HCT116 (cell line): ENCODE results near the gene ERN1. TPM values are rescaled to one million over a fixed set of nuclear protein-coding genes. Genes with fewer than 3 reads are reported as not detected.
A peak's percentile ranks its signal among the peaks of the same experiment; 100 is the strongest.

ENCODE experiments used
- ATAC-seq: fragments of 200-7000 bp; cut with Tn5 transposase; 2 replicates; pipeline ENCODE4 v1.9.1; 2020; ENCODE audit warnings: mild to moderate bottlenecking, moderate library complexity
- BruUV-seq: library from RNA; stranded (reverse); fragments of 400-500 nt; replicated peaks from 2 replicates; lab custom pipeline; 2021; lab: Mats Ljungman, UMichigan
- CTCF ChIA-PET: fragments of 300-600 bp; sonication (Branson Sonifier 250); formaldehyde crosslinking; loops from one replicate; lab custom pipeline; 2021; ENCODE audit warnings: antibody characterized with exemption; lab: Charles Lee
- POLR2A ChIA-PET: fragments of 300-600, 350-600 bp; sonication (Branson Sonifier 250); formaldehyde crosslinking; loops from one replicate; lab custom pipeline; 2021; ENCODE audit warnings: antibody characterized with exemption; lab: Charles Lee
- RAD21 ChIA-PET, 2 experiments: fragments of 300-600 bp; sonication (Branson Sonifier 250); formaldehyde crosslinking; loops; one replicate each; lab custom pipeline; 2023; ENCODE audit warnings: low total read pairs in 2 of 2; ENCODE audit not compliant: uncharacterized antibody in 2 of 2, unreplicated experiment in 2 of 2, low non-redundant PET in 1 of 2; lab: Charles Lee
- DNase-seq: peaks from one replicate; pipeline ENCODE4 v3.0.0-alpha.2; 2010; ENCODE audit warnings: low read depth, low spot score
- H2AFZ ChIP-seq: fragments of 200-600 bp; shearing (Covaris generic), sonication (generic); 2 replicates; pipeline ENCODE4 v1.6.1; 2017; ENCODE audit warnings: low read depth, mixed run types, mixed read lengths, antibody characterized with exemption, low read length; ENCODE audit not compliant: poor library complexity, severe bottlenecking
- H3K27ac ChIP-seq: 2 replicates; pipeline ENCODE4 v1.5.1; 2012; ENCODE audit warnings: low read depth, low read length
- H3K27me3 ChIP-seq: fragments of 200-600 bp; sonication (generic); 2 replicates; pipeline ENCODE4 v1.6.1; 2016; ENCODE audit warnings: mixed run types, low read length, mixed read lengths; ENCODE audit not compliant: insufficient read depth
- H3K36me3 ChIP-seq, 2 experiments: fragments of 200-500 bp in 1 of 2; fragments of 200-600 bp in 1 of 2; sonication (Bioruptor generic) in 1 of 2; sonication (generic) in 1 of 2; 2 replicates each; pipeline versions ENCODE4 v1.5.1 to v1.6.1; 2014 to 2016; ENCODE audit warnings: low read length in 2 of 2, inconsistent platforms in 1 of 2, mixed read lengths in 1 of 2, mixed run types in 1 of 2; ENCODE audit not compliant: insufficient read depth in 2 of 2, control insufficient read depth in 1 of 2
- H3K4me1 ChIP-seq, 2 experiments: fragments of 200-600 bp in 1 of 2; sonication (generic) in 1 of 2; 2 replicates each; pipeline versions ENCODE4 v1.5.1 to v1.6.1; 2012 to 2017; ENCODE audit warnings: low read length in 2 of 2, inconsistent platforms in 1 of 2, mild to moderate bottlenecking in 1 of 2, mixed read lengths in 1 of 2, mixed run types in 1 of 2, moderate library complexity in 1 of 2; ENCODE audit not compliant: insufficient read depth in 2 of 2, control insufficient read depth in 1 of 2
- H3K4me2 ChIP-seq: fragments of 200-600 bp; sonication (generic); 2 replicates; pipeline ENCODE4 v1.6.1; 2017; ENCODE audit warnings: mixed run types, low read length, mixed read lengths
- H3K4me3 ChIP-seq, 2 experiments: fragments of 200-600 bp in 1 of 2; sonication (generic) in 1 of 2; replicated peaks in 1 of 2; 2 replicates each; pipeline ENCODE4 v1.5.1; 2011 to 2016; ENCODE audit warnings: low read length in 2 of 2, control low read depth in 1 of 2, low read depth in 1 of 2, mild to moderate bottlenecking in 1 of 2, mixed read lengths in 1 of 2, mixed run types in 1 of 2
- H3K79me2 ChIP-seq: fragments of 200-600 bp; sonication (generic); 2 replicates; pipeline ENCODE4 v1.6.1; 2017; ENCODE audit warnings: mild to moderate bottlenecking, mixed run types, low read length, moderate library complexity, mixed read lengths; ENCODE audit not compliant: insufficient read depth
- H3K9ac ChIP-seq: fragments of 200-600 bp; sonication (generic); 2 replicates; pipeline ENCODE4 v1.6.1; 2016; ENCODE audit warnings: low read length, mixed read lengths
- H3K9me2 ChIP-seq: fragments of 200-600 bp; sonication (generic), shearing (Covaris generic); 2 replicates; pipeline ENCODE4 v1.6.1; 2017; ENCODE audit warnings: mixed run types, mild to moderate bottlenecking, moderate library complexity; ENCODE audit not compliant: insufficient read depth
- H3K9me3 ChIP-seq, 2 experiments: fragments of 200-500 bp in 1 of 2; fragments of 200-600 bp in 1 of 2; sonication (Bioruptor generic) in 1 of 2; sonication (generic) in 1 of 2; 2 replicates each; pipeline ENCODE4 v1.6.1; 2014 to 2017; ENCODE audit warnings: low read length in 2 of 2, mixed read lengths in 2 of 2, inconsistent platforms in 1 of 2, low read depth in 1 of 2, mild to moderate bottlenecking in 1 of 2, mixed run types in 1 of 2, moderate library complexity in 1 of 2; ENCODE audit not compliant: control insufficient read depth in 1 of 2, insufficient read depth in 1 of 2
- H4K20me1 ChIP-seq: fragments of 200-600 bp; sonication (generic), shearing (Covaris generic); 2 replicates; pipeline ENCODE4 v1.6.1; 2017; ENCODE audit warnings: mixed run types, mild to moderate bottlenecking, moderate library complexity; ENCODE audit not compliant: insufficient read depth
- CBX3 ChIP-seq: IDR thresholded peaks from 2 replicates; pipeline ENCODE4 v1.6.1; 2012; ENCODE audit warnings: low read depth
- CEBPB ChIP-seq: IDR thresholded peaks from 2 replicates; pipeline ENCODE4 v1.6.1; 2012; ENCODE audit warnings: low read depth
- EGR1 ChIP-seq: IDR thresholded peaks from 2 replicates; pipeline ENCODE4 v1.6.1; 2012; ENCODE audit warnings: low read depth
- ELF1 ChIP-seq: IDR thresholded peaks from 2 replicates; pipeline ENCODE4 v1.6.1; 2012; ENCODE audit warnings: low read depth, borderline replicate concordance
- EZH2 ChIP-seq: fragments of 200-600 bp; sonication (generic); IDR thresholded peaks from 2 replicates; pipeline ENCODE4 v1.6.1; 2017; ENCODE audit warnings: antibody characterized with exemption, mixed run types
- EZH2phosphoT487 ChIP-seq: fragments of 200-600 bp; IDR thresholded peaks from 2 replicates; pipeline ENCODE4 v1.6.1; 2018; ENCODE audit warnings: antibody characterized with exemption, borderline replicate concordance
- FOSL1 ChIP-seq: IDR thresholded peaks from 2 replicates; pipeline ENCODE4 v1.6.1; 2012; ENCODE audit warnings: low read depth
- JUND ChIP-seq: IDR thresholded peaks from 2 replicates; pipeline ENCODE4 v1.6.1; 2012
- POLR2A ChIP-seq: IDR thresholded peaks from 2 replicates; pipeline ENCODE4 v1.7.0; 2011; ENCODE audit warnings: borderline replicate concordance; ENCODE audit not compliant: insufficient read depth, insufficient read length; ENCODE audit errors: extremely low read depth
- POLR2AphosphoS5 ChIP-seq: IDR thresholded peaks from 2 replicates; pipeline ENCODE4 v1.6.1; 2011; ENCODE audit warnings: mild to moderate bottlenecking, low read depth, low read length, moderate library complexity
- RAD21 ChIP-seq: IDR thresholded peaks from 2 replicates; pipeline ENCODE4 v1.6.1; 2012; ENCODE audit warnings: low read depth, mild to moderate bottlenecking
- SIN3A ChIP-seq: IDR thresholded peaks from 2 replicates; pipeline ENCODE4 v1.6.1; 2012; ENCODE audit warnings: low read depth
- SP1 ChIP-seq: IDR thresholded peaks from 2 replicates; pipeline ENCODE4 v1.6.1; 2012; ENCODE audit warnings: low read depth
- SRF ChIP-seq: IDR thresholded peaks from 2 replicates; pipeline ENCODE4 v1.6.1; 2012; ENCODE audit warnings: low read depth
- TCF7L2 ChIP-seq: IDR thresholded peaks from 2 replicates; pipeline ENCODE4 v1.7.0; 2011; ENCODE audit warnings: borderline replicate concordance, inconsistent platforms; ENCODE audit not compliant: insufficient read depth, insufficient read length; ENCODE audit errors: extremely low read depth
- ZFX ChIP-seq: fragments of 450-650 bp; IDR thresholded peaks from 2 replicates; pipeline ENCODE4 v1.6.1; 2017
- ZNF274 ChIP-seq: fragments of 200-500 bp; sonication (Bioruptor generic); IDR thresholded peaks from 2 replicates; pipeline ENCODE4 v1.6.1; 2014; ENCODE audit warnings: mild to moderate bottlenecking, low read depth, low read length, inconsistent platforms
- intact Hi-C: fragments of 100-400 bp; cut with micrococcal nuclease; formaldehyde crosslinking; loops from 2 replicates; pipeline ENCODE4 v1.10.0; 2022
- total RNA-seq: library from RNA; stranded (reverse); gene quantifications from one replicate; pipeline ENCODE4 v1.2.1, GENCODE V29; 2021; ENCODE audit not compliant: unreplicated experiment
- TF ChIP-seq, protein P1 (sequence below): IDR thresholded peaks from 2 replicates; pipeline ENCODE4 v1.6.1; 2012; ENCODE audit warnings: low read depth
- TF ChIP-seq, protein P2 (sequence below), 3 experiments: fragments of 200-600 bp in 1 of 3; sonication (generic) in 1 of 3; IDR thresholded peaks in 2 of 3; conservative IDR thresholded peaks in 1 of 3; 2 replicates each; pipeline ENCODE4 v1.5.1; 2012 to 2017; ENCODE audit warnings: low read depth in 2 of 3, low read length in 2 of 3, antibody characterized with exemption in 1 of 3, borderline replicate concordance in 1 of 3, control low read depth in 1 of 3, mild to moderate bottlenecking in 1 of 3, mixed read lengths in 1 of 3, mixed run types in 1 of 3, moderate library complexity in 1 of 3; ENCODE audit not compliant: insufficient read depth in 1 of 3
- TF ChIP-seq, protein P3 (sequence below): IDR thresholded peaks from 2 replicates; pipeline ENCODE4 v1.6.1; 2012
- TF ChIP-seq, protein P4 (sequence below): IDR thresholded peaks from 2 replicates; pipeline ENCODE4 v1.6.1; 2012

The ERN1 gene
- total RNA-seq, 1 experiment from 2014 or later: 28.2 TPM

DNA sequence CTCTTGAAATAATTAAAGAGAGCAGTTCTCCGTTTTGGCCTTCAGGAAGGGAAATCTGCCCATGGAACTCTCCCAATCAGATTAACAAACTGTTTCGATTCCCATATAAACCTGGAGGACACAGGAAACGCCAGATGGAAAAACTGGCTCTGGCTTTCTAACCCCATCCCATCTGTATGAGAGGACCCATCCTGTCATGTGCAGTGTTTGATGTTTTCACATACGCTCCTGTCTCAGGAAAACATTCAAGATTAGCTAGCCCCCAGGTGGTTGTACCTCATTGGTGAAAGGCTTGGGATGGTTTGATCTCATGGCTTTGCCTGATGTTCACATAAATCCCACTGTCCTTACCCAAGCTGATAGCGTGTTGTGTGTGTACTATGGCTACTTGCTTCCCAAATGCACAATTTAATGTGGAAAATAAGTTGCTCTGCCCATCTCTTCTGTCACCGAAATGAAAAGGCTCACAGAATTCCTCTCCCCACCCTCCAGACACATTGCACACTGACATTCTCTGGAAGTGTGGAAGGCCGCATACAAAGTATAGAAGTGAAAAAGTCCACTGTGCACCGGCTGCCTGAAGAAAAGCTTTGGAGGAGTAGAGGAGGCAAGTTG lies 18.2 kb upstream of the ERN1 start:
- peak overlapping the region; percentile 96 for H3K9ac ChIP-seq
- peaks cover 0 to 21% of the 10 kb centered on the region in 2 experiments; a peak in 2 of 4 replicates for H3K36me3 ChIP-seq
- no peaks in the 10 kb centered on the region for H3K27me3 ChIP-seq
- DNase-seq (no peak), ATAC-seq (no peak)
- BruUV-seq: no TSS peak
- intact Hi-C loops: loop anchor here (1.0 to 10.0 kb wide), 4 partner anchors 114 to 347 kb away; partner anchors contain the start of genes POLG2 and TEX2
- ChIA-PET POLR2A (interaction anchor here (0.8 to 4.8 kb wide), 6 partner anchors 19 to 134 kb away, joined by 3 to 27 read pairs (median 6); no protein-coding TSS in a partner anchor), CTCF (interaction anchor here (1.0 to 3.0 kb wide), 7 partner anchors 14 to 272 kb away, joined by 3 to 26 read pairs (median 6); partner anchors contain the start of genes GH1 and TEX2), RAD21 (interaction anchor here (0.9 to 1.6 kb wide), 2 partner anchors 134 kb away, joined by 3 to 6 read pairs; no protein-coding TSS in a partner anchor)
- peak overlapping the region; percentile 89; the same call in 1 of the 2 replicates for H3K4me2 ChIP-seq
- no peaks in the 10 kb centered on the region for H3K9me3 ChIP-seq
- no peaks in the 10 kb centered on the region for H4K20me1 ChIP-seq
- no peak overlapping the region for H2AFZ ChIP-seq
- H3K4me1 ChIP-seq: peaks cover 6 to 29% of the 10 kb centered on the region in 2 experiments; a peak in 3 of 4 replicates
- peak overlapping the region in 1 of 2 experiments; percentile 88; a peak in 1 of 4 replicates for H3K4me3 ChIP-seq
- H3K9me2 ChIP-seq: no peaks in the 10 kb centered on the region
- H3K79me2 ChIP-seq: peaks cover 12% of the 10 kb centered on the region; the same call in 1 of the 2 replicates
- H3K27ac ChIP-seq: peak overlapping the region; percentile 95
- TF ChIP-seq SRF (peak; percentile 20), POLR2A (peak; percentile 94), TCF7L2 (peak; percentile 20), RAD21 (no peak), JUND (peak; percentile 50), ELF1 (no peak; the same call in 1 of the 2 replicates), SIN3A (peak; percentile 31; the same call in 1 of the 2 replicates), CEBPB (no peak; the same call in 1 of the 2 replicates), POLR2AphosphoS5 (peak; percentile 67), ZFX (no peak), EGR1 (0 out of 2 replicates have a peak, but pooled peaks have one; percentile 23), SP1 (peak; percentile 39; the same call in 1 of the 2 replicates), EZH2phosphoT487 (no peak), CBX3 (no peak), ZNF274 (no peak), EZH2 (no peak), FOSL1 (0 out of 2 replicates have a peak, but pooled peaks have one; percentile 31)
- TF ChIP-seq, protein P1, sequence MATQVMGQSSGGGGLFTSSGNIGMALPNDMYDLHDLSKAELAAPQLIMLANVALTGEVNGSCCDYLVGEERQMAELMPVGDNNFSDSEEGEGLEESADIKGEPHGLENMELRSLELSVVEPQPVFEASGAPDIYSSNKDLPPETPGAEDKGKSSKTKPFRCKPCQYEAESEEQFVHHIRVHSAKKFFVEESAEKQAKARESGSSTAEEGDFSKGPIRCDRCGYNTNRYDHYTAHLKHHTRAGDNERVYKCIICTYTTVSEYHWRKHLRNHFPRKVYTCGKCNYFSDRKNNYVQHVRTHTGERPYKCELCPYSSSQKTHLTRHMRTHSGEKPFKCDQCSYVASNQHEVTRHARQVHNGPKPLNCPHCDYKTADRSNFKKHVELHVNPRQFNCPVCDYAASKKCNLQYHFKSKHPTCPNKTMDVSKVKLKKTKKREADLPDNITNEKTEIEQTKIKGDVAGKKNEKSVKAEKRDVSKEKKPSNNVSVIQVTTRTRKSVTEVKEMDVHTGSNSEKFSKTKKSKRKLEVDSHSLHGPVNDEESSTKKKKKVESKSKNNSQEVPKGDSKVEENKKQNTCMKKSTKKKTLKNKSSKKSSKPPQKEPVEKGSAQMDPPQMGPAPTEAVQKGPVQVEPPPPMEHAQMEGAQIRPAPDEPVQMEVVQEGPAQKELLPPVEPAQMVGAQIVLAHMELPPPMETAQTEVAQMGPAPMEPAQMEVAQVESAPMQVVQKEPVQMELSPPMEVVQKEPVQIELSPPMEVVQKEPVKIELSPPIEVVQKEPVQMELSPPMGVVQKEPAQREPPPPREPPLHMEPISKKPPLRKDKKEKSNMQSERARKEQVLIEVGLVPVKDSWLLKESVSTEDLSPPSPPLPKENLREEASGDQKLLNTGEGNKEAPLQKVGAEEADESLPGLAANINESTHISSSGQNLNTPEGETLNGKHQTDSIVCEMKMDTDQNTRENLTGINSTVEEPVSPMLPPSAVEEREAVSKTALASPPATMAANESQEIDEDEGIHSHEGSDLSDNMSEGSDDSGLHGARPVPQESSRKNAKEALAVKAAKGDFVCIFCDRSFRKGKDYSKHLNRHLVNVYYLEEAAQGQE: no peak
- TF ChIP-seq, protein P2, sequence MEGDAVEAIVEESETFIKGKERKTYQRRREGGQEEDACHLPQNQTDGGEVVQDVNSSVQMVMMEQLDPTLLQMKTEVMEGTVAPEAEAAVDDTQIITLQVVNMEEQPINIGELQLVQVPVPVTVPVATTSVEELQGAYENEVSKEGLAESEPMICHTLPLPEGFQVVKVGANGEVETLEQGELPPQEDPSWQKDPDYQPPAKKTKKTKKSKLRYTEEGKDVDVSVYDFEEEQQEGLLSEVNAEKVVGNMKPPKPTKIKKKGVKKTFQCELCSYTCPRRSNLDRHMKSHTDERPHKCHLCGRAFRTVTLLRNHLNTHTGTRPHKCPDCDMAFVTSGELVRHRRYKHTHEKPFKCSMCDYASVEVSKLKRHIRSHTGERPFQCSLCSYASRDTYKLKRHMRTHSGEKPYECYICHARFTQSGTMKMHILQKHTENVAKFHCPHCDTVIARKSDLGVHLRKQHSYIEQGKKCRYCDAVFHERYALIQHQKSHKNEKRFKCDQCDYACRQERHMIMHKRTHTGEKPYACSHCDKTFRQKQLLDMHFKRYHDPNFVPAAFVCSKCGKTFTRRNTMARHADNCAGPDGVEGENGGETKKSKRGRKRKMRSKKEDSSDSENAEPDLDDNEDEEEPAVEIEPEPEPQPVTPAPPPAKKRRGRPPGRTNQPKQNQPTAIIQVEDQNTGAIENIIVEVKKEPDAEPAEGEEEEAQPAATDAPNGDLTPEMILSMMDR (IDR thresholded peaks at IDR 0.05 in 2 of 3, conservative IDR thresholded peaks at IDR 0.05 in 1 of 3; ENCODE audit: borderline replicate concordance in 1 of 3, insufficient read depth in 1 of 3, low read depth in 2 of 3, low read length in 2 of 3): no peak
- TF ChIP-seq, protein P3, sequence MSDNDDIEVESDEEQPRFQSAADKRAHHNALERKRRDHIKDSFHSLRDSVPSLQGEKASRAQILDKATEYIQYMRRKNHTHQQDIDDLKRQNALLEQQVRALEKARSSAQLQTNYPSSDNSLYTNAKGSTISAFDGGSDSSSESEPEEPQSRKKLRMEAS: peak; percentile 6
- TF ChIP-seq, protein P4, sequence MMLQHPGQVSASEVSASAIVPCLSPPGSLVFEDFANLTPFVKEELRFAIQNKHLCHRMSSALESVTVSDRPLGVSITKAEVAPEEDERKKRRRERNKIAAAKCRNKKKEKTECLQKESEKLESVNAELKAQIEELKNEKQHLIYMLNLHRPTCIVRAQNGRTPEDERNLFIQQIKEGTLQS: no peak
